Activated CD8-positive, alpha-beta memory T cell treated with anti-CD3 and anti-CD28 coated beads, Interleukin-2, amount 50 U/mL, for 24 hours (primary cell): ENCODE data around the gene CC2D1B.

Experiments used
- DNase-seq: peaks from one replicate; pipeline ENCODE4 v3.0.0-alpha.2; 2020; ENCODE audit errors: extremely low read depth

Gene CC2D1B

DNA sequence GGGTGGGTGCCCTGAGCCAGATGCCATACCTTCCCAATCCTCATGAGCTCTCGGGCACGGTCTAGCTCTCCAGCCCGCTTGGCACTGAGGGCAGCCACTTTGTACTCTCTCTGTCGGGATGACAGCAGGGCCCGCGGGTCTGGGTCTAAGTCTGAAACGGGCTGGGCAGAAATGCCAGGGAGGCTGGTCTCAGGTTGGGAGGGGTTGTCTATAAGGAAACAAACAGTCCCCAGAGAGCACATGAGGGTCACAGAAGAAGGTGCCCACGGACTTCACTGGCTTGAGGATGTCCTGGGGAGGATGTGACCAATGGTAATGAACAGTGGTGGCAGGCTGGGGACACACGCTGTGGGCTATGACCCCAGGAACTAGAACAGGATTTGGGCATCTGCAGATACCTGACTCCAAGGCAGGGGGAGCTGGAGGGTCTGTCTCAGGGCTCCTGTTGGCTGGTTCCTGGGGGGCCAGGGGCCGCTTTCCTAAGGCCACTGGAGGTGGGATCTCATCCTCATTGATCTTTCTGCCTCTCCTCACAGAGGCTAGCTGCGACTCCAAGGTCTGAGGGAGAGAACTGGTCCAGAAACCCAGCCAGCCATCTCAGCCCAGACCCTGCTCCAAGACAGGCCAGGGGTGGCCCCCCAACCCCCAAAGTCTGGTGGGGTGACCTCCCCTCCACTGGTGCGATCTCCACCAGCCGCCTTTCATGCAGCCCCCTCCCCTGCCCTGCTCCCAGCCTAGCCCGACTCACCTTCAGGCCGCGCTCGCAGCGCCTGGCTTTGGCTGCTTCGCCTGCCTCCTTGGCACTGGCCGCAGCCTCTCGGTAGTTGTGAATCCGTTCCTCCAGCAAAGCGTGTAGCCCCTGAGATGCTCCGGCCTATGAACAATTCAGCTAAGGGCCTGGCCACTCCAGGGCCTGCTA, 6.1 kb downstream of the CC2D1B start:
- DNase-seq: no peak

DNA sequence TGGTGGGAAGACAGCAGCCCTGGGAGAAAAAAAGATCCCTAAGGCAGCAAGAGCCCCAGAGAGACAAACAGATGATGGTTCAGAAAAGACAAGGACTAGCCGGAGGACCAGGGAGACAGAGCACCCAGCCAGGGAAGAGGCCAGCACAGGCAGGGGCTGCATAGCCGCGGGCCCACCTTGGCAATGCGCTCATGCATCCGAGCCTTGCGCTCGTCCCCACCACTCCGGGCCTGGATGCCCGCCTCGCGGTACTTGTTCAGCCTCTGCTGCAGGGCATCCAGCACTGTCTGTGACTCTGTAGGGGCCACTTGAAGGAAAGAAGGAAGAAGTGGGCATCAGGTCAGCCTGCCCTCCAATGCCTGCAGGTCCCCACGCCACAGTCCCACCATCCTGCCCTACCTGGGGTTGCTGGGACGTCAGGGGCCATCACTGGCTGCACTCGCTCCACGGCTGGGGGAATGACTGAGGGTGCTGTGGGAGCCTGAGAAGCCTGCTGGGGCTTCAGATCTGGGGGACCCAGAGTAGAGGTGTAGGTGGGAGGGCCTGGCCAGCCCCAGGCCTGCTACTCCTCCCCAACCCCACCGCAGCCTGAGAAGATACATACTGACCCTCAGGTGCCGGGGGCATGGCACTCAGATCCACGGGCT, 7.0 kb downstream of the CC2D1B start:
- no peak for DNase-seq

- DNase-seq: no peak
Observed at GRCh38 chr1:52357397-52357796, 8.6 kb downstream of the CC2D1B start.

DNA sequence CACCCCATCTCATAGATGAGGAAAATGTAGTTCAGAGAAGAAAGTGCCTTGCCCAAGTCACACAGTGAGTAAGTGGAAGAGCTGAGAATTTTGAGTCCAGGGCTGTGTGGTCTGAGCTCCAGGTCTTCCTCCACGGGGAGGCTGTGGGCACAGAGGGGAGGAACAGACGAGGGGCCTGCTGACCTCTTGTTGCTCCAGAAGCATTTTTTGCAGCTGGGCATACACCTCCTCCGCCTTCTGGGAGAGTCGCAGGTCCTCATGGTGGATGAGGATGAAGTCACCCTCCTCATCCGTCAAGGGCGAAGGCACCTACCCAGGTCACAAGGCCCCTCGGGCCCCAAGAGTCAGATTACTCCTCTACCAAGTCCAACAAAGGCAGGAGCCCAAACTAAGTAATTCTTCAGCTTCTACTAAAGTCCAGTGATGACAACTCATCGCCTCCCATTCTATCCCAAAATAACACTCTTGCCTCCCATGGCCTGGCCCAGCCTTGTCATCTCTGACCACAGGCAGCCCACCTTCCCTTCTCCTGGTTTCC, 9.1 kb downstream of the CC2D1B start:
- no peak for DNase-seq

- no peak for DNase-seq
Observed at GRCh38 chr1:52355847-52356505, 10.0 kb downstream of the CC2D1B start.

DNA sequence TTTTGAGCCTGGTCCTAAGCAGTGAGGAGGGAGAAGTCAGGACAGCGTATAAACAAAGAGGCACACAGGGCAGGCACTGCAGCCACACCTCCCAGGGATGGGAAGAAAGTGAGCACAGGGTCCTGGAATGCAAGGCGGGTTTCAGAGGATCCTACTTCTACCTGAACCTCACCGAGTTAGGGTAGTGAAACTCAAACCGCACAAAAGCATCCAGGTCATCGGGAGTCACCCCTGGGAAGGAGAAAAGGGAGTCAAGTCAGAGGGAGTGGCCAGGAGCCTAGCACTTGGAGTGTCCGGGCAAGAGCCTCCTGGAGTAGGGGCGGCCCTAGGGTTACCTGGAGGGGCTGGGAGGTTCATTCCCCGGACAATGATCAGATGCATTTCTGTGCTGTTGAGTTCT, 10.6 kb downstream of the CC2D1B start:
- no peak for DNase-seq

- DNase-seq: no peak
Observed at GRCh38 chr1:52352690-52353089, 13.3 kb downstream of the CC2D1B start.

DNA sequence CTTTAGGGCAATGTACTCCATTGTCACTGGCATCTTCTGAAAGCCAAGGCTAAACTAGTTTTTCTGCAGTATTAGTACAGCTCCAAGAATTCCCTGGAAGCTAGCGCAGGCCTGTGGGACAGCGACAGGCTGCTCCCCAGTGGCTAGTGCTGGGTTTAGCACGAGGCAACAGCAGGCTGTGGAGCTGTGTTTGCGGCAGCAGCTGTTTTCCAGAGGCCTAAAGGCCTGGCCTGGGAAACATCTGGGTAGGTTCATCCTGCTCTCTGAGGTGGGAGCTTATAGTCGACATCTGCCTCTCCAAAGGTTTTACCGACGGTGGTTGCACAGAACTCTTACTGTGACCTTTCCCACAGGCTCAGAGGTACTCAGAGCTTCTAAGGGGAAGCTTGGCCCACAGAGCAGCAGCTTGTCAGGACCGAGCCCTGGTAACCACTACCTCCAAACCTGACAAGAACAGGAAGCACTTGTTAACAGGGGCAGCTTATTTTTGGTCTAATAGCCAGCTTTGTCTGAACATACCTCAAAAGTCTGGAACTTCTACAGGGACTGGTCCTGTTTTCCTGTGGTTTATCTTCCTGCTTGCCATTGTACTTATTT, 17.2 kb downstream of the CC2D1B start:
- no peak for DNase-seq

GRCh38 chr1:52346653-52347052, 19.4 kb downstream of the CC2D1B start:
- DNase-seq: no peak

DNA sequence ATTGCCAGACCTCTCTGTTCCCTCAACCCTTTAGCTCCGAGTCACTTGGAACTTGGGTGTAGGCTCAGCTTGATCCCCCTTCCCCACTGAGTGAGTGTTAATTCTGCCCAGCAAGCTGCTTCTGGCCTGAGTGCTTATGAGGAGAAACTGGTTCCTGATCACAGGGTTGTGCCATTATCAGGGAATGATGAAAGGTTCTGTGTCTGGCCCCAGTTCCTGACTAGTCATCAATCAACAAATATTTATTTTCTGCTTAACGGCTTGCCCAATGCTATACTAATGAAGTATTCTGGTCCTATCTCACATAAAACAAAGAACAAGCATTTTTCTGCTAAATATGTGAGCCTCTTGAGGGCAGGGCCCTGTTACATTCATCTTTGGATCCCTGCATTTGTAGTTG, 20.8 kb downstream of the CC2D1B start:
- DNase-seq: no peak

- DNase-seq: no peak
Observed at GRCh38 chr1:52343979-52344378, 22.0 kb downstream of the CC2D1B start.

GRCh38 chr1:52341655-52342260, 24.2 kb downstream of the CC2D1B start:
- no peak for DNase-seq

GRCh38 chr1:52337439-52337838, 28.6 kb downstream of the CC2D1B start:
- no peak for DNase-seq

GRCh38 chr1:52334906-52335528, 31.0 kb downstream of the CC2D1B start:
- no peak for DNase-seq

- no peak for DNase-seq
Observed at GRCh38 chr1:52332411-52332810, 33.6 kb downstream of the CC2D1B start.

GRCh38 chr1:52328615-52329014, 37.4 kb downstream of the CC2D1B start:
- no peak for DNase-seq

DNA sequence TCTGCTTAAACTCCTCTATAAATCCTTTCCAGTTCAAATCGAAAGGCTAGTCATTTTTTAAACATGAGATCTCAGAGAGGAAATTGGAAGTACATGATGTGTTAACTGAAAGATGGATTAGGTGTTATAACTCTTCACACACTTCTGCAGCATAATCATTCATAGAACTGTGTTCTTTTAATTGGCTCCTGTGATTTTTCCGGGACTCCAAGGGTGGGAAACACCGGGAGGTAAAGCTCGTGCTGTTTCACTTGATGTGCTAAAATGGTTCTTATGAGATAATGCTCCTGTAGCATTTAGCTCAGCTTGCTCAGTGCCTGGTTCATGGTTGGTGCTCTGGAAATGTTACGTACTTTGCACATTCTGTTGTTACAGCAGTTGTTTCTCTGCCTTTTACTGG, 40.2 kb downstream of the CC2D1B start:
- no peak for DNase-seq

GRCh38 chr1:52323731-52324130, 42.3 kb downstream of the CC2D1B start:
- DNase-seq: no peak

DNA sequence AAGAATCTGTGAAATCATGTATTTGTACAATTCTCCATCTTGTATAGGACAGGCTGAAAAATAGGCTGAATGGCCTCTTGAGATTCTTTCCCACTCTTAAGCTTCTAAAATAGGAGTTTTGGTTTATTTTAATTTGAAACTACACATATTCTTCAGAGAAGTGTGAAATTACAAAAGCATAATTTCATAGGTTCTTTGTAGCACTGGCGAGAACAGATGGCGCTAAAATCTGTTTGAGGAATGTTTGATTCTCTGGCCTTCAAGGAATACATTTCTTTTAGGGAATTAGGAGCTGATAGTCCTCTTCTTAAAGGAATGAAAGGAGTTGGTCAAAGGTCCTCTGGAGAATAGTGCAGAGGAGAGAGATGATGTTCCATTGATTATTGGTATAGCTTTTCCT, 44.9 kb downstream of the CC2D1B start:
- DNase-seq: no peak

- no peak for DNase-seq
Observed at GRCh38 chr1:52306227-52307006, 59.6 kb downstream of the CC2D1B start.
